ENCODE results near the gene SEMA4A. TPM values are rescaled to one million over a fixed set of nuclear protein-coding genes. Genes with fewer than 3 reads are reported as not detected.

Gene SEMA4A
- total RNA-seq, 1 experiment from 2014 or later, result 1.5 TPM

- Mint-ChIP-seq H3K27ac (ENCODE audit: low read depth, unreplicated experiment) (no peak overlapping the region), H3K27me3 (ENCODE audit: insufficient read depth, unreplicated experiment) (no peaks in the 10 kb centered on the region), H3K9me3 (ENCODE audit: unreplicated experiment) (no peaks in the 10 kb centered on the region), H3K4me1 (ENCODE audit: insufficient read depth, unreplicated experiment) (peaks cover 36% of the 10 kb centered on the region), H3K36me3 (ENCODE audit: insufficient read depth, unreplicated experiment) (peaks cover 66% of the 10 kb centered on the region), H3K4me3 (ENCODE audit: unreplicated experiment) (no peak overlapping the region)
- ChIA-PET CTCF (interaction anchor here (0.6 to 46.2 kb wide), 6 partner anchors 13 to 82 kb away, joined by 3 to 1892 read pairs (median 64); partner anchors contain the start of genes MEX3A and SLC25A44), POLR2A (interaction anchor here (0.8 to 2.1 kb wide), 7 partner anchors 16 to 138 kb away, joined by 3 to 11 read pairs (median 6); partner anchors contain the start of genes SLC25A44 and SMG5)
- BruUV-seq (replicated peaks), result no TSS peak
- intact Hi-C loops (cut with micrococcal nuclease), result loop anchor here (5.0 kb wide), 1 partner anchor 68 kb away; the partner anchor contains the start of gene PMF1
- no peak for DNase-seq (ENCODE audit: unreplicated experiment)
- TF ChIP-seq, protein P1, sequence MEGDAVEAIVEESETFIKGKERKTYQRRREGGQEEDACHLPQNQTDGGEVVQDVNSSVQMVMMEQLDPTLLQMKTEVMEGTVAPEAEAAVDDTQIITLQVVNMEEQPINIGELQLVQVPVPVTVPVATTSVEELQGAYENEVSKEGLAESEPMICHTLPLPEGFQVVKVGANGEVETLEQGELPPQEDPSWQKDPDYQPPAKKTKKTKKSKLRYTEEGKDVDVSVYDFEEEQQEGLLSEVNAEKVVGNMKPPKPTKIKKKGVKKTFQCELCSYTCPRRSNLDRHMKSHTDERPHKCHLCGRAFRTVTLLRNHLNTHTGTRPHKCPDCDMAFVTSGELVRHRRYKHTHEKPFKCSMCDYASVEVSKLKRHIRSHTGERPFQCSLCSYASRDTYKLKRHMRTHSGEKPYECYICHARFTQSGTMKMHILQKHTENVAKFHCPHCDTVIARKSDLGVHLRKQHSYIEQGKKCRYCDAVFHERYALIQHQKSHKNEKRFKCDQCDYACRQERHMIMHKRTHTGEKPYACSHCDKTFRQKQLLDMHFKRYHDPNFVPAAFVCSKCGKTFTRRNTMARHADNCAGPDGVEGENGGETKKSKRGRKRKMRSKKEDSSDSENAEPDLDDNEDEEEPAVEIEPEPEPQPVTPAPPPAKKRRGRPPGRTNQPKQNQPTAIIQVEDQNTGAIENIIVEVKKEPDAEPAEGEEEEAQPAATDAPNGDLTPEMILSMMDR (IDR thresholded peaks at IDR 0.05; ENCODE audit: unreplicated experiment), result no peak
Observed at GRCh38 chr1:156144742-156145141, 8.6 kb upstream of the SEMA4A start.

DNA sequence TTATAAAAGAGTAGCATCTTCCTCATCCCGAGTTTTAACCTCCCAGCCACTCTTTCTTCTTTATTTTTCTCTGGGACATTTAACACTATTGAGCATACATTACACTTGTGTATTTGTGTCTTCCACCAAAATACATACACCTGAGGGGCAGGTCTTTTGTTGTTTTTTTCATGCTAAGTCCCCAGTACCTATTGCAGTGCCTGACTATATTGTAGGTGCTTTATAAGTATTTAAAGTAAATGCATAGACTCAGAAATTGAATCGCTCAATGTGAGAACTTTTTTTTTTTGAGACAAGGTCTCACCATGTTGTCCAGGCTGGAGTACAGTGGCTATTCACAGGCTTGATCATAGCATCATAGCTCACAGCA, 7.8 kb upstream of the SEMA4A start:
- no peak for DNase-seq (ENCODE audit: unreplicated experiment)
- Mint-ChIP-seq H3K36me3 (ENCODE audit: insufficient read depth, unreplicated experiment) (peaks cover 66% of the 10 kb centered on the region), H3K9me3 (ENCODE audit: unreplicated experiment) (no peaks in the 10 kb centered on the region), H3K4me1 (ENCODE audit: insufficient read depth, unreplicated experiment) (peaks cover 35% of the 10 kb centered on the region), H3K27ac (ENCODE audit: low read depth, unreplicated experiment) (no peak overlapping the region), H3K27me3 (ENCODE audit: insufficient read depth, unreplicated experiment) (no peaks in the 10 kb centered on the region), H3K4me3 (ENCODE audit: unreplicated experiment) (no peak overlapping the region)
- ChIA-PET CTCF (interaction anchor here (0.6 to 46.2 kb wide), 20 partner anchors 8 to 1528 kb away, joined by 3 to 1892 read pairs (median 6); partner anchors contain the start of genes MEX3A and SLC25A44), POLR2A (interaction anchor here (0.8 to 2.1 kb wide), 17 partner anchors 8 to 137 kb away, joined by 3 to 11 read pairs (median 5); partner anchors contain the start of genes PMF1, SLC25A44 and SMG5)
- intact Hi-C loops (cut with micrococcal nuclease), result loop anchor here (1.0 to 5.0 kb wide), 6 partner anchors 49 to 299 kb away; partner anchors contain the start of gene PMF1
- no TSS peak for BruUV-seq (replicated peaks)
- TF ChIP-seq, protein P1 (IDR thresholded peaks at IDR 0.05; ENCODE audit: unreplicated experiment), result no peak

GRCh38 chr1:156146020-156146768, 7.2 kb upstream of the SEMA4A start:
- CTCF ChIA-PET, result interaction anchor here (0.6 to 46.2 kb wide), 28 partner anchors 9 to 174 kb away, joined by 3 to 1892 read pairs (median 4); partner anchors contain the start of genes MEX3A, PMF1 and SLC25A44
- POLR2A ChIA-PET, result interaction anchor here (0.5 to 2.1 kb wide), 20 partner anchors 9 to 149 kb away, joined by 3 to 11 read pairs (median 4); partner anchors contain the start of genes GLMP, PMF1, SLC25A44 and SMG5
- BruUV-seq (replicated peaks), result no TSS peak
- Mint-ChIP-seq H3K27ac (ENCODE audit: low read depth, unreplicated experiment) (no peak overlapping the region), H3K36me3 (ENCODE audit: insufficient read depth, unreplicated experiment) (peaks cover 64% of the 10 kb centered on the region), H3K4me3 (ENCODE audit: unreplicated experiment) (peak overlapping the region; percentile 24), H3K9me3 (ENCODE audit: unreplicated experiment) (no peaks in the 10 kb centered on the region), H3K27me3 (ENCODE audit: insufficient read depth, unreplicated experiment) (no peaks in the 10 kb centered on the region), H3K4me1 (ENCODE audit: insufficient read depth, unreplicated experiment) (peaks cover 29% of the 10 kb centered on the region)
- peak; percentile 97 for DNase-seq (ENCODE audit: unreplicated experiment)
- TF ChIP-seq, protein P1 (IDR thresholded peaks at IDR 0.05; ENCODE audit: unreplicated experiment), result peak; percentile 60
- intact Hi-C loops (cut with micrococcal nuclease), result loop anchor here (1.0 to 5.0 kb wide), 6 partner anchors 50 to 299 kb away; partner anchors contain the start of gene PMF1

All from MCF 10A (cell line).